GM12892 (cell line): Measurements from ENCODE around the gene BAX.

ENCODE experiments used
- DNase-seq: peaks from one replicate; pipeline ENCODE4 v3.0.0; 2011; ENCODE audit not compliant: insufficient read length
- FAIRE-seq: peaks from 2 replicates; lab custom pipeline; 2011; peaks lifted over from hg19 to GRCh38; lab: Jason Lieb, UNC
- POLR2A ChIP-seq: IDR thresholded peaks from 2 replicates; pipeline ENCODE4 v1.6.1; 2011; ENCODE audit warnings: low read depth, low read length, control low read depth
- POLR2AphosphoS5 ChIP-seq: IDR thresholded peaks from 2 replicates; pipeline ENCODE4 v1.6.1; 2011; ENCODE audit warnings: low read depth, low read length, control low read depth
- TAF1 ChIP-seq: IDR thresholded peaks from 2 replicates; pipeline ENCODE4 v1.6.1; 2011; ENCODE audit warnings: low read depth, mild to moderate bottlenecking, control low read depth, low read length, borderline replicate concordance

Gene BAX

GRCh38 chr19:48938256-48938655 is 16.4 kb upstream of the BAX start:
- no peak for TF ChIP-seq POLR2AphosphoS5
- no peak for FAIRE-seq

GRCh38 chr19:48940902-48941301 is 13.8 kb upstream of the BAX start:
- DNase-seq (no peak), FAIRE-seq (no peak)
- no peak for TF ChIP-seq POLR2AphosphoS5
- no peak for TF ChIP-seq POLR2A
- no peak for TF ChIP-seq TAF1

More at GRCh38 chr19:48938256-48938655, 16.4 kb upstream of the BAX start:
- no peak for DNase-seq

GRCh38 chr19:48943081-48943480 is 11.6 kb upstream of the BAX start:
- FAIRE-seq = no peak
- no peak for DNase-seq
- TF ChIP-seq TAF1 = no peak
- TF ChIP-seq POLR2AphosphoS5 = no peak
- TF ChIP-seq POLR2A = no peak

GRCh38 chr19:48945415-48945814 is 9.3 kb upstream of the BAX start:
- FAIRE-seq (no peak), DNase-seq (no peak)
- TF ChIP-seq TAF1 (no peak), POLR2A (no peak), POLR2AphosphoS5 (no peak)

- FAIRE-seq = no peak
- TF ChIP-seq POLR2AphosphoS5 = no peak
- TF ChIP-seq POLR2A = no peak
- no peak for TF ChIP-seq TAF1
Observed at GRCh38 chr19:48945817-48946216, 8.9 kb upstream of the BAX start.

GRCh38 chr19:48946463-48947257 is 8.0 kb upstream of the BAX start:
- DNase-seq = no peak
- no peak for FAIRE-seq
- no peak for TF ChIP-seq POLR2A
- no peak for TF ChIP-seq POLR2AphosphoS5
- TF ChIP-seq TAF1 = no peak

More at GRCh38 chr19:48945817-48946216, 8.9 kb upstream of the BAX start:
- DNase-seq = no peak

GRCh38 chr19:48947258-48947542 is 7.5 kb upstream of the BAX start:
- FAIRE-seq (no peak), DNase-seq (no peak)
- TF ChIP-seq TAF1 (no peak), POLR2A (no peak), POLR2AphosphoS5 (no peak)

GRCh38 chr19:48950159-48950558 is 4.5 kb upstream of the BAX start:
- TF ChIP-seq POLR2AphosphoS5 (no peak), TAF1 (no peak), POLR2A (no peak)
- FAIRE-seq (no peak), DNase-seq (no peak)

- no peak for TF ChIP-seq POLR2AphosphoS5
- FAIRE-seq (no peak), DNase-seq (no peak)
Observed at GRCh38 chr19:48950830-48951519, 3.7 kb upstream of the BAX start.

- DNase-seq = no peak
- FAIRE-seq = no peak
- TF ChIP-seq POLR2A = no peak
- TF ChIP-seq TAF1 = no peak
- no peak for TF ChIP-seq POLR2AphosphoS5
Observed at GRCh38 chr19:48953141-48953540, 1.5 kb upstream of the BAX start.

GRCh38 chr19:48953990-48954594 is 583 bp upstream of the BAX start:
- no peak for FAIRE-seq
- no peak for TF ChIP-seq POLR2A
- no peak for TF ChIP-seq POLR2AphosphoS5
- no peak for TF ChIP-seq TAF1
- no peak for DNase-seq
